CD4-positive, alpha-beta T cell treated with Interleukin-15 for 1 hour (primary cell): Measurements from ENCODE around the gene MPZL1.

Experiments
- DNase-seq: peaks from one replicate; pipeline ENCODE4 v3.0.0-alpha.2; 2020

MPZL1 gene

DNA sequence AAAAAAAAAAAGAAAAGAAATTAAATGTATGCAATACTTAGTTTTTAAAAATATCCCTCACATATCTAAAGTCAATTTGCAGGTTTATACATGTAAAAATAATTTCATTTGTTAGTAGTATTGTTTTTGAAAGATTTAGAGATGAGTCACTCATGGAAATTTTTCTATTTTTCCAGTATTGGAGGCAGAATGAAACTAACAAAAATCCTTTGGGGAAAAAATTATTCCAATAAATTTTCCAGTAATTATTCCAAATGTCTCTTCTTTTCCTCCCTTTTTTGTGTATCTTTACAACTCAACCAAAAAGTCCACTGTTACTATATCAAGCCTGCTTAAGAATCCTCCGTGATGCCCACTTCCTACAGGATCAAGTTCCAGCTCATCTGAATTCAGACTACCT is 29.9 kb downstream of the MPZL1 start:
- DNase-seq = no peak

DNA sequence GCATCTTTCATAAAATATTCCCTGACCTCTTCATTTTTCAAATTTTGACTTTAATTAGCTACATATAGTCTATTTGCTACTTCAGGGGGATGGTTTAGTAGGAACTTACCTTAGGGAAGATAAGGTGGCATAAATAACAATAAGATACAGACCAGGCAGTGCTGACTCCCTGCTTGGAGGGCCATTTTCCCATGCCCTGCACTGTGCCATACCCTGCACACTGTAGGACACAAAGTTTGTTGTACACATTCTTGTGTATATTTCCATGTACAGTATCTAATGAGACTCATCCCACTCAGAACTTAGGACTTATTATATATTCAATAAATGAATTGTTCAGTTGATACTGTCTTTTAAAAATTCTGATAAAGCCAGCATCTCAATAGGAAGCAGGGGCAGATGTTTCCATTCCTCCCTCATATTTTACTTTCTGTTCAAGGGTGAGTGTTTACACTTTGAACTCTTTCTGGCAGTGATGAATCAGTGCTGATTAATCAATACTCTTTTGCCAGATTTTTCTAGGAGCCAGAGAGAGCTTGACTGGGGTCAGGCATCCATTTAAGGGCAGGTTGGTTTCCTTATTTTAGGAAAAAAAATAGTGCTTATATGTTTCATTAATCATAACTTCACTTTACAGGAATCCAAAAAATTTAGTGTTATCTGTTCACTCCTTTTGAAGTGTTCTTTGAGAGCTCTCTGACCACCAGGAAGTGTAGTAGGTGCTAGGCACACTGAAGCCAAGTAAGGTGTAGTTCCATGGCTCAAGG is 30.6 kb downstream of the MPZL1 start:
- DNase-seq = no peak

DNA sequence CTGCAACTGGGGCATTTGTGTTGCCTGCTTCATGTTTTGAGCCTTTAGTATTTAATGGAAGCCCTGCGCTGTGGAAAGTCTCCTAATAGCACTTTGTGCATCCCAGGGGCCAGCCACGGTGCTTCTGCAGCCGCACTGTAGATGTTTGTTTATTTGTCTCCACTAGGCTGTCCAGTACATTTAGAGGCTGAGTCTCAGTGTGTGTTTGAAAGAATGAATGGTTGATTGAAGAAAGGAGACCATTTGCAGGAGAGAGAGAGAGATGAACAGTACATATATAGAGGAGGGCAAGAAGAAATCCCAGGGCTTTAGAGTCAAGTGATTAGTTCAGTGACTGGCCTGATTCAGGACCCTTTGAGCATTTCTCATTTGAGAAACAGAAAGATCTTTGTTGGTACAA is 33.9 kb downstream of the MPZL1 start:
- DNase-seq = no peak

DNA sequence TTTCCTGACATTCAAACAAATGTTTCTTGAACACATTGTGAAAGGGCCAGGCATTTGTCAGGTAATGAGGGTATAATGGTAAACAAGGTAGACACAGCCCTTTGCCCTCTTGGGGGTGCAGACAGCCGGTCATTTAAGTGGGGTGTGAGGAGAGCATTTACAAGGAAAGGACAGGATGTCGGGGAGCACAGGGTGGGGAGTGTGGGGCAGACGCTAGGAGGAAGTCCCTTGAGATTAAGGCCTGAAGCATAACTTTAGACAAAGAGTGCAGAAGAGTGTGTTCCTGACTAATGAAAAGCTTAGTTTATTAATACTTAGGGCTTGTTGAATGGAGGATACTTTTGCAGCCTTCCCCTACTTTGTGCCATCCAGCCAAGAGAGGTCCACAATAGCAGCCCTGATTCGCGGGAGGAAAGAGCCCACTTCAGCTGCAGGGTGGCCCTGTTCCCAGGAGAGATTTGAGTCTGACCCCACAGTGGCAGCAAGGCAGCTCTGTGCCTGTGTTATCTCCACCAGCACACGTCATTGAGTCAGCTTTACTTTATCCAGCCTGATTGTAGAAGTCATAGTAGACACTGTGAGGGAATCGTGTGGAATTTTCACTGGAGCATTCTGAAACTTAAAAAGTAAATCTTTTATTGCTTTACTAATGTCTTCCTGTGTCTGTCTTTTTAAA is 35.1 kb downstream of the MPZL1 start:
- DNase-seq = no peak

DNA sequence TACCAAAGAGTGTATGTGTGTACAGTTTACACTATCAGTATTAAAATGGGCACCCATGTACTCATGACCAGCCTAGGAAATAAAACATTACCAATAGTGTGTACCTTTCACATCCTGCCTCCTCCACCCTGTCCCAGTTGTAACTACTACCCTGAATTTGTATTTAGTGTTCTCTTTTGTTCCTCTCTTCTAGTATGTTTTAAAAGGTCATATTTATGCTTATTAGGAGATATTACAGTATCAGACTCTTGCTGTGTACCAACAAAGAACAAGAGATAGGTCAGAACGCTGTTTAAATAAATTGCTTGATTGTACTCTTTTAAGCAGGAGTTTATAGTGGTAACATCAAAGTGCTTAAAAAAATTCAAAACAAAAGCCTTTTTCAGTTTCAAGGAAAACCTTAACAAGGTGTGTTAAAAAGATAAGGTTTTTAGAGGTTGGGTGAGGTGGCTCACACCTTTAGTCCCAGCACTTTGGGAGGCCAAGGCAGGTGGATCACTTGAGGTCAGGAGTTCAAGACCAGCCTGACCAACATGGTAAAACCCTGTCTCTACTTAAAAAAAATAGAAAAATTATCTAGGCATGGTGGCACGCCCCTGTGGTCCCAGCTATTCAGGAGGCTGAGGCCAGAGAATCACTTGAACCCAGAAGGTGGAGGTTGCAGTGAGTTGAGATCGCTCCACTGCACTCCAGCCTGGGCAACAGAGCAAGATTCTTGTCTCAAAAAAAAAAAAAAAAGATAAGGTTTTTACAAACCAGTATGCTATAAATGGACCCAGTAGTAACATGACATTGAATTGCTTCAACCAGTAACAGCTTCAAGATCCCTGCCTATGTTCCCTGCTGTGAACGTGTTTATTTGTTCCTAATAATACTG is 35.9 kb downstream of the MPZL1 start:
- DNase-seq = no peak

DNA sequence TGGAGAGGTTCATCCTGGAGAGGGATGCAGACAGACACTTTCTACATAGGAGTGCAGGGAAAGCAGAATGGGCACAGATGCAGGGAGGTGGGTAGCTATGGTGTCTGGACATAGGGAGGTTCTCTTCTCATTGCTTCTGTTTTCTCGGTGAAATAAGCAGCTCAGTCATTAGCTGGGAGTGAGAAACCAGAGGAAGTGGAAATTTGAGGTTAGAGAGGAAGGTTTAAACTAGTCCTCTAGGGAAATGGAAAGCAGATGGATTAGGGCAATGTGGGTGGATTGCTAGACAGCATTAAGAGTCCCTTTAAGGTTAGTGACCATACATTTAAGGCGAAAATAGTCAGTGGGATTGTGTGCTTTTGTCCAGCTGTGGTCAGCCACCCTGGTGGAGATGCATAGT is 39.6 kb downstream of the MPZL1 start:
- no peak for DNase-seq

DNA sequence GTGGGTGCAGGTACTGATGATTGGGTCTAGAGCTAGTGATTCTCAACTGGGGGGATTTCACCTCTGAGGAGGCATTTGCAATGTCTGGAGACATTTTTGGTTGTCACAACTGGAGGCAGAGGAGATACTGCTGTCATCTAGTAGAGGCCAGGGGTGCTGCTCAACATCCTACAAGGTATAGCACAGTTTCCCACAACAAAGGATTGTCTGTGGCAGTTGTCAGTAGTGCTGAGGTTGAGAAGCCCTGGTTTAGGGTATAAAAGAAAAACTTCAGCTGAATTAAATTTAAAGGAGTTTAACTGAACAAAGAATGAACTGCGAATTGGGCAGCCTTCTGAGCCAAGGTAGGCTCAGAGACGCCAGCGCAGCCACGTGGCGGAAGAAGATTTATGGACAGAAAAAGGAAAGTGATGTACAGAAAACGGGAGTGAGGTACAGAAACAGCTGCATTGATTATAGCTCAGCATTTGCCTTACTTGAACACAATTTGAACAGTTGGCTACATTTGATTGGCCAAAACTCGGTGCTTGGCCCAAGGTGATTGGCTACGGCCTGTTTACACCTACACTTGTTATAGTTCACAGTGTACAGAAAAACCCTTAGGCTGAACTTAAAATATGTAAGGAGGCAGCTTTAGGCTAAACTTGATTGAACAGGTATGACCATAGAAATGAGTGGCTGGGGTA is 40.4 kb downstream of the MPZL1 start:
- DNase-seq = no peak

DNA sequence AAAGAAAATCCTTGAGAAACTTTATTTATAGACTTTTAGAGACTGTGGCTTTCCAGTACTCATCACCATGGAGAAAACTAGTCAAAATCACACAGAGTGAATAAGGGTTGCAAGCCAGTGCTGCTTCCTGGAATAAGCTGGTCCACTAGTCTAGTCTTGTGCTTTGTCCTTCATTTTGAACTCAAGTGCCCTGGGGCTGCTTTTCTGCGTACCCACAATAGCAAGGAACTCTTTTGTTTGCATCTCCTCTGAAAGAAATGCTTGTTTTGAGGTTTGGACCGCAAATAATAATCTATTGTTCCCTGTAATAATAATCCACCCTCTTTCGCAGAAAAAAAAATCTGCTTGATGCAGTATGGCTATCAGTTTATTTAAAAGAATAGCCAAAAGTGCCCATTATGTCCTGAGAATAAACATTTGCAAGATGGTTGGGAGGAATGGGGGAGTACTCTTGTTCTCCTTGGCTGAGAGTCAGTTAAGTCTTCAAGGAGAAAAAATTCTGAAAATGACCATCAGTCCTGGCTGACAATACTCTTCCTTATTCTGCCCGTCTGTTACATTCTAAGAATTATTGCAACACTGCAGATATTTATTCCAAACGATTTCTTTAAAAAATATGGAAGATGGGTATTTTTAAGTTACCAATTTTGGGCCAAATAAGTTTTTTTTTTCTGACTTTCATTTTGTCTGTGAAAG is 41.9 kb downstream of the MPZL1 start:
- DNase-seq = no peak

DNA sequence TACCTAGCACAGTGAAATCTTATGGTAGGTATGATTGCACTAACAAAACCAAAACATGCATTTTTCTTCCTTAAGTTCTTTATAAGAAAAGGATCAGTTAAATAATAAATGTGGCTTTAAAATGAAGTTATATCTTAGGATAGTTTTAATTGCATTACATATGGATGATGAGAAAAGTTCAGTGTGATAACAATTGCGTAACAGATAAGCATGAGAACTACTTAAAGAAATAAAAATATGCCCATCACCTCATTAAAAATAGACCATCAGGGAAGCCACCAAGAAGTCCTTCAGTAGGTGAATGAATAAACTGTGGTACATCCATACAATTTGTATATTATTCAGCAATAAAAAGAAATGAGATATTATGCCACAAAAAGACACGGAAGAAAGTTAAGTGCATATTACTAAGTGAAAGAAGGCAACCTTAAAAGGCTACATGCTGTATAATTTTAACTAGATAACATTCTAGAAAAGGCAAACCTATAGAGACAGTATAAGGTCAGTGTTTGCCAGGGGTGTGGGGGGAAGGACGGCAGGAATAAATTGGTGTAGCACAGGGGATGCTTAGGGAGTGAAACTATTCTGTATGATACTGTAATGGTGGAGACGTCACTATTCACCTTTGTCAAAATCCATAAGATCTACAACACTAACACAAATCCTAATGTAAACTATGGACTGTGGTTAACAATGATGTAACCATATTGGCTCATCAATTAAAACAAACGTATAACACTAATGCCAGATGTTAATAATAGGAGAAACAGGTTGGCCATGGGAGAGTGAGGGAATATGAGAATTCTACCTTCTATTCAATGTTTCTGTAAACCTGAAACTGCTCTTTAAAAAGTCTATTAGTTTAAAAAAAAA is 42.9 kb downstream of the MPZL1 start:
- DNase-seq = no peak

DNA sequence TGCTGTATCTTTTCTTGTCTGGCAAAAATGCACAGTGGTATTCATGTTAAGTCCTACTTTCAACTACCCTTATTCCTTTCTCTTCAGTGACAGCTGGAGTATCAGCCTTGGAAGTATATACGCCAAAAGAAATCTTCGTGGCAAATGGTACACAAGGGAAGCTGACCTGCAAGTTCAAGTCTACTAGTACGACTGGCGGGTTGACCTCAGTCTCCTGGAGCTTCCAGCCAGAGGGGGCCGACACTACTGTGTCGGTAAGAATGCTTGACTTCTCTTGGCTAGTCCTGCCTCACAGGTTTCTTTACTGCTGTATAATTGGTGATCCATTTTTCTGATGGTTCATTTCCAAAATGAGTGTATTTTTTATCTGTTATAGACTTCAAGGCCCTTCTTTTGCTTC is 43.7 kb downstream of the MPZL1 start:
- DNase-seq = no peak

DNA sequence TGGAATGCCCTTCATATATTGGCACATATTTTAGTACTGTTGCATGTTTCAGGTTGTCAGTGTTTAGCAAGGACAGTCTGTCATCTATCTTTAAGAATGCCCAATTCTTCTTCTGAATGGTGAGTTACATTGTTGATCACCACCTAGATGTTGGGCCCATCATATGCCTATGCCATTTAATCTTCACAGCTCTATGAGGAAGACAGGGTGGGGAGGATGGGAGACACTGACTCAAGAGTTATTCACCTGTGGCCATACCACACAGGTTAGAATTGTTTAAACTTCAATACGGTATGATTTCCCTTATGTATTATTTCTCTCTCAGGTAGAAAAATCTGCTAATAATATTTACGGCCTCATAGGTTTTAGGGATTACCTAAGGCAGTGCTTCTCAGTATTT is 44.8 kb downstream of the MPZL1 start:
- no peak for DNase-seq

DNA sequence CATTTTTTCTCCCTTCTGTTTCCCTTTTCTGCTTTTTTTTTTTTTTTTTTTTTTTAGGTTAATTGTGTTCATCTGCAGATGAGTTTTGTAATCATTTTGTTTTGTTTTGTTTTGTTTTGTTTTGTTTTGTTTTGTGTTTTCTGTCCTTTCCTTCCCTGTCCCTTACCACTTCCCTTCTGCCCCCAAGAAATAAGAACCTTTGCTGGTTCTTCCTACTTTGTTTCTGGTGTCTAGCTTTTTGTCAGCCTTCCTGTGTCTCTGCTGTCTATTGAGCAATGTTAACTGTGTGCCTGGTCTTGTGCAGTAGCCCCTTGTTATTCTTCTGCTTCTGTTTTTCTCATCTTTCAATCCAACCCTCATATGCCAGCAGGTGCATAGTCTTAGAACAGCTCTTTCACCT is 46.0 kb downstream of the MPZL1 start:
- no peak for DNase-seq

DNA sequence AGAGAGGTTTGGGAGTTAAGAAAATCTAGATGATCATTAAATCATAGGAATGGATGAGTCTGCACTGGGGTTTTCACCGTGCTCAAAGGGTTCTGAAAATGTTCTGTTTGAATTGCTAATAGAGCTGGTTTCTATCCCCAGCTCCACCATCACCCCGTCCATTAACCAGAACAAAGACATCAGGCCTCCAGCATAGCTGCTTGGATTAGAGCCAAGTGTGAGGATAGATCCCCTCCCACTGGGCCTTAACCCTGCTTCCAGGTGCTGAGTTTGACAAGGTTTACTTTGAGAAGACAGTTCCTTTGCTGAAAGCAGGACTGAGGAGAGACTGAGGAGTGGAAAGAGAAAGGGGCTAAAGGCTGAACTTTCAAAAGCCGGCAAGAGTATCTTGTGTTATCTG is 48.3 kb downstream of the MPZL1 start:
- no peak for DNase-seq

DNA sequence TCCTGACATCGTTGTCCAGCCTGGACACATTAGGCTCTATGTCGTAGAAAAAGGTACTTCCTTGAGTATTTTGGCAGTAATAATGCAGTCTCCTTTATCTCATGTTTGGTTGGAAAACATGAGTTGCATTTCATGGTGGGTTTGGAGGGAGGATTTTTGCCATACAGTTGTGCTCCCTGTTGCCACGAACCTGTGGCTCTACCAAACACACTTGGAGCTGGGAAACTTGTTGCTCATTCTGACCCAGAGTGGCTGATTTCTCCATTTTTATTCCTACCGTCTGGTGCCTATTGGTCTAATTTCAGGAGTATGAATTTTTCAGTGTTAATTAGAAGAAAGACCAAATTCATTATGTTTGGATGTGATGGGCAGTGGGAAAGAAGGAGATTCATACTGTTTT is 50.7 kb downstream of the MPZL1 start:
- no peak for DNase-seq

DNA sequence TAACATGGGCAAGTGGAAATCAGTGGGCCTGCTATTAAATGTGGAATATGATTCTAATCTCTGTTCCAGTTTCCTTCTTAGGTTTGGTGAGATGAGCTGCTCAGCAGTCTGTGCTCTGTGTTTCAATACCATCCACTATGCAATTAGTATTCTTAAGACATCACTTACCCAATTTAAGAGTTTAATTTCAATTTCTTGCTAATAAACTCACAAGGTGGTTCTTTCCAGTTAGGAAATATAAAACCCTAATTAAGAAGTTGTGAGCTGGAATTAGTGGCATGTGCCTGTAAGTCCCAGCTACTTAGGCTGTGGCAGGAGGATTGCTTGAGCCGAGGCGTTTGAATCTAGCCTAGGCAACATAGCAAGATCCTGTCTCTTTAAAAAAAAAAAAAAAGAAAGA is 51.7 kb downstream of the MPZL1 start:
- DNase-seq = no peak

DNA sequence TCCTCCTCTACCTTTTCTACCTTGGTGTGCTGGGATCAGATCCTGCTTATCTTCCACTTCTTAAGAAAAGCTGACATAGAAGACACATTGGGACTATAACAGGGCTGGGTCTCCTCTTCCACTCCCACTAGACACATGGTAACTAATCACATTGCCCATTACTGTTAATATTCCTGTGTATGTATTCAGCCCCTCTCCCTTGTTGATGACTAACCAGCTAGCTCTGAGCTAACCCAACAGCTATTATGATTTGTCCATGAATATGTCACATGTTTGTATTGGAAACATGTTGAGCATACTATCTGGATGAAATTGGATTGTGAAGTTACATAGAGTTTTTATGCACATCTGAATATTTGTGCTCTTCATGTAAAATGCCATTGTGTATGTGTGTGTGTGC is 52.9 kb downstream of the MPZL1 start:
- DNase-seq = no peak

DNA sequence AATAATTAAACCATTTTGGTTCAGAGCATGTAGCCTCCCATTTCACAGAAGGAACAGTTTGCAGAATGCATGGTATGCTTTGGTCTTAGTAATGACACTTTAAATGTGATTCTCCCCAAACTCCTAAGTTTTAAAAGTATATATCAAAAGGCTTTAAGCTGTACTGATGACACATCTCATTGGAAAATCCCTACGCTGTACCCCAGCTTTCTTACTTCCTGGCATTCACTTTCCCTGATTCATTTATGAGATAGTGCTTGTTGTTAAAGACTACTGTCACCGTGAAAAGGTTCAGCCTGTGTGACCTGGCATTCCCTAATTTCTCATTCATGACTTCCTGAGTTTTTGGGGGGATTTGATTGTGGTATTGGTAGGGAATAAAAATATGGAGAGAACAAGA is 53.4 kb downstream of the MPZL1 start:
- no peak for DNase-seq

DNA sequence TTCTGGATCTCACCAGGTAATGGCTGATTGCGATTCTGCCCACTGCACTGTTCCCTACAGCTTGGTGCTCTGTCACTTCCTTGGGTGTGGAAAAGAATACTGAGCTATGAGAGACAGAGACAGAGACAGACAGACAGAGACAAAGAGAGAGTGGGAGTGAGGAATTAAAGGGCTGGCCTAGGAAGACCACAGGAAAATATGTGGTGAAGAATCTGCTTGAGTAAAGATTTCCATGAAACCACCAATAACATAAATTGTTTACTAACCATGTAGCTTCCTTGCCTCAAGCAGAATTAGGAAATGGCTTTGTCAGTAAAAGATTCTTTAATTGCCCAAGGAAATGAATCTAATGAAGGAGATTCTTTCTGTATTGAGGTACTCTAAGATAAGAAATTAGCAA is 54.4 kb downstream of the MPZL1 start:
- no peak for DNase-seq

DNA sequence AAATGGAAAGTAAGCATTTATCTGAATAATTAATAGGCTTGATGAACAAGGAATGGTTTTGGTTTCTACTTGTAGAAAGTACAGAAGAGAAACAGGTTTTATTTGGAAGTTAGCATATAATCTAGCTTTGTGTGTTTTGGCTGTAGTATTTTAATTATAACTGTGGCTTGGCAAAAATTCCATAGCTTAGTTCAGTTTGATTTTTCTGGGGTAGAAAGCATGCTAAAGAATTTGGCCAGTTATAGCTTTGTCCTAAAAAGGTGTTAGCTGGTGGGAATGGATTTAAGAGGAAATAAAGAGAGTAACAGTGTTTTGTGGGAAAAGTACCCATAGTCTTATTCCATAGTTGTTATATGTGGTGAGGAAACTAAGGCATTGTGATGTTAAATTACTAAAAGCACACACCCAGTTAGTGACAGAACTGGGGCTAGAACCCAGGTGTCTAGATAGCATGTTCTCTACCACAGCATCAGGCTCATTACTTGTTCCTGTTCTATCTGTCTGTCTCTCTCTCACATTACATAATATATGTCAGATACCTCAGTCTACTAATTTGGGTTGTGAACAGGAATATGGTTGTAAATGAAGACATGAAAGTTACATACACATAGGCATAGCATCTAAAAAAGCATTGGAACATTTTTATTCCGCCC is 55.0 kb downstream of the MPZL1 start:
- no peak for DNase-seq

DNA sequence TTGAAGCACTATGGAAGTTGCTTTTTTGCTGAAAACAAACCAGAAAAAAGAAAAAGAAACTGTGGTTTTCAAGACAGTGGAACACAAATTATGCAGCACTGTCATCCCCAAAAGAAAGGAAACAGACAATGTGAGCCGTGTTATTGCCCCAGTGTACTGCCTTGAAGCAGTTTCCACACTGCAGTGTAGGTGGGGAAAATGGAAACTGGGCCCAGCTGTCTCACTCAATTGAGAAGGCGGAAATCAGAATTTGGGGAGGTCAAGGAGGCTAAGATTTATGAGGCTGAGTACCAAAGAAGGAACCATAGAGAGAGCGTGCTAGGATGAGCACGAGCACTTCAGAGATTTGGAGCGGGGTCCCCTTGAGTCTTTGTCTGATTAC is 55.5 kb downstream of the MPZL1 start:
- no peak for DNase-seq

DNA sequence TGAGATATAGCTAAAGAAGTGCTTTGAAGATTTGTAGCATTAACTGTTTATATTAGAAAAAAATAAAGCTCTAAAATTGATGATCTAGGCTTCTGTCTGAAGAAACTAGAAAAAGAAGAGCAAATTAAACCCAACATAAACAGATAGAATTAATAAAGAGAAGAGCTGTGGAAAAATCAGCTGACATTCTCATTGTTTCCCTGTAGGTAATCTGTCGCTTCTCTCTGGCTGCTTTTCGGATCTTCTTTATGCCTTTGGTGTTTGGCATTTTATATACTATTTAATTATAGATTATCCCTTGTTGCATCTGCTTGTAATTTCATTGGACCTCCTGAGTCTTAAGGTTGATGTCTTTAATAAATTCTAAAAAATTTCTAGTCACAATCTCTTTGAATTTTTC is 59.8 kb downstream of the MPZL1 start:
- no peak for DNase-seq
